Posterior cingulate gyrus (tissue), 11 donors: ENCODE measurements around the gene KRT4.
"Not testable (repeated sequence)": the region's sequence is repeated elsewhere in the genome, so short reads cannot be mapped to it uniquely, and the experiment has no call there.

Experiments used
- DNase-seq, 10 donors: peaks; one replicate each; pipeline versions ENCODE4 v3.0.0 to v3.0.0-alpha.2; 2020 to 2021; ENCODE audit warnings: mixed read lengths in 3 of 10
- intact Hi-C: fragments of 100-400 bp; cut with DNase I; formaldehyde crosslinking; loops from one replicate; pipeline ENCODE4 v1.15.1; 2023

The KRT4 gene

GRCh38 chr12:52813885-52814709 lies at the start of gene KRT4:
TSS of gene KRT4 (minus strand) at chr12:52814116. CDS start at chr12:52814058, 58 bp downstream.
- intact Hi-C loops: no loop called here

GRCh38 chr12:52862023-52862422 lies 48.1 kb upstream of the KRT4 start:
- intact Hi-C loops: no loop called here
- peak in 1 of 10 donors; percentile 57 for DNase-seq

More at GRCh38 chr12:52813885-52814709, at the start of gene KRT4:
- DNase-seq: peak in 1 of 10 donors; percentile 78

GRCh38 chr12:52861511-52861910 lies 47.6 kb upstream of the KRT4 start:
- peak in 2 of 10 donors; percentile 44 to 62 for DNase-seq
- intact Hi-C loops: no loop called here

- peak in 1 of 10 donors; percentile 55 for DNase-seq
These were observed 46.3 kb upstream of the KRT4 start for GRCh38 chr12:52860102-52860823.

GRCh38 chr12:52857500-52857899 lies 43.6 kb upstream of the KRT4 start:
- intact Hi-C loops: no loop called here
- DNase-seq: no peak

More at GRCh38 chr12:52860102-52860823, 46.3 kb upstream of the KRT4 start:
- intact Hi-C loops: no loop called here

- intact Hi-C loops: no loop called here
These were observed 42.9 kb upstream of the KRT4 start for GRCh38 chr12:52856787-52857186.

GRCh38 chr12:52856077-52856476 lies 42.2 kb upstream of the KRT4 start:
- DNase-seq, intact Hi-C loops: not testable (repeated sequence)

More at GRCh38 chr12:52856787-52857186, 42.9 kb upstream of the KRT4 start:
- no peak for DNase-seq

- intact Hi-C loops: no loop called here
These were observed 37.9 kb upstream of the KRT4 start for GRCh38 chr12:52851787-52852186.

GRCh38 chr12:52850681-52851080 lies 36.8 kb upstream of the KRT4 start:
- intact Hi-C loops: no loop called here

More at GRCh38 chr12:52851787-52852186, 37.9 kb upstream of the KRT4 start:
- DNase-seq: peak in 1 of 10 donors; percentile 16

GRCh38 chr12:52849511-52849910 lies 35.6 kb upstream of the KRT4 start:
- peak in 1 of 10 donors; percentile 66 for DNase-seq
- intact Hi-C loops: no loop called here

More at GRCh38 chr12:52850681-52851080, 36.8 kb upstream of the KRT4 start:
- peak in 1 of 10 donors; percentile 41 for DNase-seq

- intact Hi-C loops: no loop called here
These were observed 34.8 kb upstream of the KRT4 start, which contains the start of gene KRT78 for GRCh38 chr12:52848661-52849255. TSS of gene KRT78 (minus strand) at chr12:52848994. CDS start at chr12:52848930, 64 bp downstream.

GRCh38 chr12:52847335-52848102 lies 33.6 kb upstream of the KRT4 start:
- peak in 2 of 10 donors; percentile 61 to 62 for DNase-seq

More at GRCh38 chr12:52848661-52849255, 34.8 kb upstream of the KRT4 start, which contains the start of gene KRT78:
- peak in 1 of 10 donors; percentile 37 for DNase-seq

GRCh38 chr12:52846356-52846970 lies 32.5 kb upstream of the KRT4 start:
- DNase-seq: peak in 2 of 10 donors; percentile 15 to 41

More at GRCh38 chr12:52847335-52848102, 33.6 kb upstream of the KRT4 start:
- intact Hi-C loops: no loop called here

GRCh38 chr12:52845946-52846345 lies 32.0 kb upstream of the KRT4 start:
- peak in 1 of 10 donors; percentile 32 for DNase-seq
- intact Hi-C loops: no loop called here

More at GRCh38 chr12:52846356-52846970, 32.5 kb upstream of the KRT4 start:
- intact Hi-C loops: no loop called here

GRCh38 chr12:52844386-52844785 lies 30.5 kb upstream of the KRT4 start:
- intact Hi-C loops: no loop called here
- DNase-seq: peak in 2 of 10 donors; percentile 68 to 77

GRCh38 chr12:52839436-52840105 lies 25.7 kb upstream of the KRT4 start:
- peak in 2 of 10 donors; percentile 54 to 78 for DNase-seq
- intact Hi-C loops: no loop called here

- DNase-seq: peak in 2 of 10 donors; percentile 68 to 70
- intact Hi-C loops: no loop called here
These were observed 24.9 kb upstream of the KRT4 start for GRCh38 chr12:52838609-52839435.
